H1 (cell line): ENCODE results near the gene C9orf40. TPM values are rescaled to one million over a fixed set of nuclear protein-coding genes. Genes with fewer than 3 reads are reported as not detected.

Source experiments
- CTCF ChIA-PET: fragments of 300-600 bp; sonication (Branson Sonifier 250); formaldehyde crosslinking; loops from one replicate; lab custom pipeline; 2021; ENCODE audit not compliant: partially characterized antibody; lab: Charles Lee
- POLR2A ChIA-PET: fragments of 300-600 bp; sonication (Branson Sonifier 250); formaldehyde crosslinking; loops from one replicate; lab custom pipeline; 2021; ENCODE audit warnings: inconsistent platforms; ENCODE audit not compliant: partially characterized antibody; lab: Charles Lee
- DNase-seq, 2 experiments: peaks; one replicate each; pipeline versions ENCODE4 v3.0.0 to v3.0.0-alpha.2; 2010 to 2022; ENCODE audit warnings: low spot score in 2 of 2, low read depth in 1 of 2, mixed read lengths in 1 of 2
- FAIRE-seq: peaks from 2 replicates; lab custom pipeline; 2011; peaks lifted over from hg19 to GRCh38; lab: Jason Lieb, UNC
- H2AFZ ChIP-seq: 2 replicates; pipeline ENCODE4 v1.8.1; 2012; ENCODE audit warnings: low read length, inconsistent platforms
- H2AK5ac ChIP-seq: 2 replicates; pipeline ENCODE4 v1.6.1; 2013; ENCODE audit warnings: low read depth, low read length
- H2BK120ac ChIP-seq: replicated peaks from 2 replicates; pipeline ENCODE3; 2013; ENCODE audit warnings: low read depth, low read length, inconsistent platforms
- H2BK12ac ChIP-seq: 2 replicates; pipeline ENCODE4 v1.6.1; 2013; ENCODE audit warnings: low read depth, low read length
- H2BK15ac ChIP-seq: 2 replicates; pipeline ENCODE4 v1.6.1; 2013; ENCODE audit warnings: low read length
- H2BK20ac ChIP-seq: 2 replicates; pipeline ENCODE4 v1.6.1; 2013; ENCODE audit warnings: low read length
- H2BK5ac ChIP-seq: 2 replicates; pipeline ENCODE4 v1.6.1; 2013; ENCODE audit warnings: low read depth, low read length
- H3K14ac ChIP-seq: 2 replicates; pipeline ENCODE4 v1.6.1; 2013; ENCODE audit warnings: inconsistent platforms; ENCODE audit not compliant: insufficient read length
- H3K18ac ChIP-seq: 2 replicates; pipeline ENCODE4 v1.6.1; 2013; ENCODE audit warnings: low read length; ENCODE audit errors: extremely low read depth
- H3K23ac ChIP-seq: 2 replicates; pipeline ENCODE4 v1.6.1; 2013; ENCODE audit warnings: inconsistent platforms; ENCODE audit not compliant: insufficient read length
- H3K23me2 ChIP-seq: 2 replicates; pipeline ENCODE4 v1.6.1; 2013; ENCODE audit warnings: low read depth, low read length
- H3K27ac ChIP-seq: 2 replicates; pipeline ENCODE4 v1.6.1; 2011; ENCODE audit warnings: low read depth, low read length, inconsistent platforms
- H3K27me3 ChIP-seq, 4 experiments: replicated peaks in 1 of 4; 1 replicate in 1 of 4; 2 replicates in 3 of 4; pipeline versions ENCODE4 v1.6.1 to v1.8.1; 2011 to 2013; ENCODE audit warnings: low read length in 3 of 4, mild to moderate bottlenecking in 3 of 4, inconsistent platforms in 2 of 4, mixed read lengths in 2 of 4, moderate library complexity in 1 of 4; ENCODE audit not compliant: control insufficient read depth in 3 of 4, insufficient read depth in 3 of 4; ENCODE audit errors: extremely low read depth in 1 of 4
- H3K36me3 ChIP-seq, 4 experiments: 2 replicates each; pipeline versions ENCODE4 v1.6.1 to v1.8.1; 2011 to 2013; ENCODE audit warnings: mild to moderate bottlenecking in 4 of 4, low read length in 3 of 4, moderate library complexity in 2 of 4, control low read depth in 1 of 4, inconsistent platforms in 1 of 4; ENCODE audit not compliant: insufficient read depth in 4 of 4, control insufficient read depth in 2 of 4
- H3K4ac ChIP-seq: replicated peaks from 2 replicates; pipeline ENCODE3; 2013; ENCODE audit warnings: low read length, low read depth, mixed read lengths, inconsistent platforms; ENCODE audit not compliant: insufficient read length
- H3K4me1 ChIP-seq, 4 experiments: replicated peaks in 1 of 4; 1 replicate in 1 of 4; 2 replicates in 3 of 4; pipeline versions ENCODE4 v1.6.1 to v1.8.1; 2011 to 2013; ENCODE audit warnings: low read length in 3 of 4, inconsistent platforms in 2 of 4, mixed read lengths in 1 of 4; ENCODE audit not compliant: insufficient read depth in 4 of 4, control insufficient read depth in 3 of 4
- H3K4me2 ChIP-seq, 2 experiments: 2 replicates each; pipeline versions ENCODE4 v1.6.1 to v1.8.1; 2011 to 2013; ENCODE audit warnings: low read depth in 2 of 2, low read length in 2 of 2, control low read depth in 1 of 2, inconsistent platforms in 1 of 2, mild to moderate bottlenecking in 1 of 2; ENCODE audit not compliant: insufficient read depth in 1 of 2
- H3K4me3 ChIP-seq, 4 experiments: fragments of 200-600, 300-600 bp in 1 of 4; sonication (generic), shearing (Covaris generic), sonication (Bioruptor Twin) in 1 of 4; 2 replicates each; pipeline versions ENCODE4 v1.5.1 to v1.8.1; 2011 to 2016; ENCODE audit warnings: low read length in 4 of 4, low read depth in 3 of 4, control low read depth in 2 of 4, inconsistent platforms in 2 of 4, mild to moderate bottlenecking in 2 of 4, mixed read lengths in 1 of 4, moderate library complexity in 1 of 4; ENCODE audit not compliant: insufficient read depth in 2 of 4; ENCODE audit errors: extremely low read depth in 1 of 4
- H3K56ac ChIP-seq: replicated peaks from 2 replicates; pipeline ENCODE3; 2013; ENCODE audit warnings: low read depth, mild to moderate bottlenecking, mixed read lengths, low read length, inconsistent platforms; ENCODE audit not compliant: insufficient read length
- H3K79me1 ChIP-seq: 2 replicates; pipeline ENCODE4 v1.6.1; 2013; ENCODE audit warnings: low read depth, low read length, control low read depth
- H3K79me2 ChIP-seq, 2 experiments: 2 replicates each; pipeline versions ENCODE4 v1.6.1 to v1.8.1; 2012 to 2013; ENCODE audit warnings: low read length in 2 of 2, mild to moderate bottlenecking in 2 of 2, inconsistent platforms in 1 of 2; ENCODE audit not compliant: insufficient read depth in 2 of 2, control insufficient read depth in 1 of 2
- H3K9ac ChIP-seq, 4 experiments: replicated peaks in 1 of 4; 1 replicate in 1 of 4; 2 replicates in 3 of 4; pipeline versions ENCODE4 v1.6.1 to v1.8.1; 2011 to 2013; ENCODE audit warnings: low read depth in 3 of 4, low read length in 3 of 4, control low read depth in 2 of 4, mild to moderate bottlenecking in 2 of 4, moderate library complexity in 2 of 4, inconsistent platforms in 1 of 4; ENCODE audit errors: extremely low read depth in 1 of 4
- H3K9me3 ChIP-seq, 2 experiments: 2 replicates each; pipeline versions ENCODE4 v1.6.1 to v1.8.1; 2012 to 2013; ENCODE audit warnings: mild to moderate bottlenecking in 2 of 2, moderate library complexity in 2 of 2, control low read depth in 1 of 2, inconsistent platforms in 1 of 2, low read depth in 1 of 2, low read length in 1 of 2, mixed read lengths in 1 of 2; ENCODE audit not compliant: insufficient read depth in 2 of 2
- H4K20me1 ChIP-seq, 2 experiments: replicated peaks in 1 of 2; 2 replicates each; pipeline versions ENCODE3 to v1.8.1; 2011 to 2013; ENCODE audit warnings: inconsistent platforms in 2 of 2, low read length in 2 of 2, mild to moderate bottlenecking in 1 of 2; ENCODE audit not compliant: insufficient read depth in 2 of 2, control insufficient read depth in 1 of 2
- H4K5ac ChIP-seq: 2 replicates; pipeline ENCODE4 v1.6.1; 2013; ENCODE audit warnings: low read length, low read depth, mixed read lengths, inconsistent platforms; ENCODE audit not compliant: insufficient read length
- H4K8ac ChIP-seq: 2 replicates; pipeline ENCODE4 v1.8.0; 2013; ENCODE audit warnings: mild to moderate bottlenecking, moderate library complexity, low read length, inconsistent platforms; ENCODE audit not compliant: insufficient read depth; ENCODE audit errors: extremely low read depth
- H4K91ac ChIP-seq: replicated peaks from 2 replicates; pipeline ENCODE3; 2013; ENCODE audit warnings: low read length, mixed read lengths, inconsistent platforms; ENCODE audit not compliant: insufficient read length
- EGR1 ChIP-seq: IDR thresholded peaks from 2 replicates; pipeline ENCODE4 v1.6.1; 2011; ENCODE audit warnings: low read depth, low read length, borderline replicate concordance
- EP300 ChIP-seq, 2 experiments: IDR thresholded peaks; 1 replicate in 1 of 2; 2 replicates in 1 of 2; pipeline ENCODE4 v1.6.1; 2011 to 2012; ENCODE audit warnings: low read depth in 2 of 2, low read length in 2 of 2, mild to moderate bottlenecking in 2 of 2, borderline replicate concordance in 1 of 2, inconsistent platforms in 1 of 2, moderate library complexity in 1 of 2
- KDM4A ChIP-seq: IDR thresholded peaks from one replicate; pipeline ENCODE4 v1.7.1; 2012; ENCODE audit warnings: low read depth, mild to moderate bottlenecking, moderate library complexity, low read length, inconsistent platforms; ENCODE audit not compliant: severe bottlenecking
- MAX ChIP-seq: IDR thresholded peaks from 2 replicates; pipeline ENCODE4 v1.6.1; 2012; ENCODE audit warnings: inconsistent platforms
- POLR2A ChIP-seq, 2 experiments: IDR thresholded peaks; 1 replicate in 1 of 2; 2 replicates in 1 of 2; pipeline ENCODE4 v1.6.1; 2011; ENCODE audit warnings: low read depth in 2 of 2, low read length in 2 of 2, mild to moderate bottlenecking in 2 of 2; ENCODE audit errors: control extremely low read depth in 1 of 2
- POU5F1 ChIP-seq: IDR thresholded peaks from 2 replicates; pipeline ENCODE4 v1.6.1; 2011; ENCODE audit warnings: low read depth, mild to moderate bottlenecking, low read length, moderate library complexity
- RAD21 ChIP-seq, 2 experiments: IDR thresholded peaks in 1 of 2; conservative IDR thresholded peaks in 1 of 2; 2 replicates each; pipeline ENCODE4 v1.6.1; 2011; ENCODE audit warnings: low read depth in 2 of 2, low read length in 2 of 2, improper control_type of control experiment in 1 of 2, inconsistent platforms in 1 of 2, mild to moderate bottlenecking in 1 of 2, moderate library complexity in 1 of 2
- RBBP5 ChIP-seq: IDR thresholded peaks from 2 replicates; pipeline ENCODE4 v1.7.1; 2012; ENCODE audit warnings: low read depth, mild to moderate bottlenecking, inconsistent platforms, low read length, moderate library complexity, borderline replicate concordance
- SRF ChIP-seq: IDR thresholded peaks from 2 replicates; pipeline ENCODE4 v1.6.1; 2011; ENCODE audit warnings: mild to moderate bottlenecking, low read depth, low read length, moderate library complexity
- YY1 ChIP-seq: IDR thresholded peaks from 2 replicates; pipeline ENCODE4 v1.6.1; 2011; ENCODE audit warnings: low read depth, mild to moderate bottlenecking, low read length
- WGBS, 2 experiments: shearing (Covaris generic) in 1 of 2; methylation state at CpG; one replicate each; pipeline versions ENCODE4 v1.1.6 to v1.1.7; 2013 to 2015; ENCODE audit warnings: low lambda C conversion rate in 2 of 2, mixed read lengths in 2 of 2, inconsistent platforms in 1 of 2, low coverage in 1 of 2, missing lambda C conversion rate in 1 of 2; ENCODE audit not compliant: insufficient replicate concordance in 2 of 2, insufficient coverage in 1 of 2, insufficient read length in 1 of 2; ENCODE audit errors: extremely low coverage in 1 of 2, missing lambda C conversion rate in 1 of 2; 5-methylcytosine and 5-hydroxymethylcytosine counted together
- polyA plus RNA-seq, 7 experiments: library from polyadenylated mRNA; depleted of rRNA in 3 of 7; stranded (reverse) in 5 of 7; unstranded in 2 of 7; fragments of >200 nt in 5 of 7; fragments of 200-250 nt in 2 of 7; gene quantifications; 1 replicate in 5 of 7; 2 replicates in 1 of 7; 4 replicates in 1 of 7; pipeline versions ENCODE4 v1.2.1 to v1.2.3, GENCODE V29; 2011 to 2013; ENCODE audit warnings: missing spikeins in 2 of 7, mixed read lengths in 2 of 7
- total RNA-seq: library from RNA; stranded (reverse); fragmentation: NEBNext Ultra II Directional; extraction: Animal tissue kit (Norgen Biotek cat#: 25700); gene quantifications from 2 replicates; pipeline ENCODE4 v1.2.1, GENCODE V29; 2021

C9orf40 gene
- total and polyA plus RNA-seq, 2 of the 8 experiments (the other 6 are each of a cell fraction or from before 2014, with no cell fraction given) = 3.6 to 11.2 TPM

DNA sequence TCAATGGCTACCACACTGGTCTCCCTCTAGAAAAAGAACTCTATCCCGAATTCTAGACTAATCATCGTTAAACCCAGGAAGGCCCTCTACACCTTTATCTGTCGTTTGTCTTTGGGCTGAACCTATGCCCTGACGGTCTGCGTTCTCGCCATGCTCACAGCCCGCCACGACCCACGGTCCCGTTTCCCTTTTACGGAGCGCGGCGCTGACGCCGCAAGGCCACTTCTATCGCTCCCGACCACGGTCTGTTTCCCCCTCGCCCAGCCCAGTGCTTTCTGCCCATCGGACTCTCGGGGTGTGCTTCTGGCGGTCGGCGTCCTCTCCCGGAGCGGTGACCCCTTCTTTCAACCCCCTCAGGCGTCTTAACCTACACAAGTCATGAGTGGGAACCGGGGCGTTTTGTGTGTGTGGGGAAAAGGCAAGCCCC, 974 bp downstream of the C9orf40 start:
- TF ChIP-seq POLR2A (IDR thresholded peaks at IDR 0.05; ENCODE audit: control extremely low read depth in 1 of 2, low read depth in 2 of 2, low read length in 2 of 2) = no peak
- TF ChIP-seq YY1 = peak; percentile 21; the same call in 1 of the 2 replicates
- TF ChIP-seq RBBP5 = 0 out of 2 replicates have a peak, but pooled peaks have one; percentile 35
- TF ChIP-seq RAD21 (IDR thresholded peaks at IDR 0.05 in 1 of 2, conservative IDR thresholded peaks at IDR 0.05 in 1 of 2; ENCODE audit: low read depth in 2 of 2, low read length in 2 of 2) = no peak
- no peak for TF ChIP-seq POU5F1
- peak; percentile 17; the same call in 1 of the 2 replicates for TF ChIP-seq MAX
- peak; percentile 25 for TF ChIP-seq KDM4A
- no peak for TF ChIP-seq EGR1
- no peak for TF ChIP-seq SRF
- TF ChIP-seq EP300 (IDR thresholded peaks at IDR 0.05; ENCODE audit: borderline replicate concordance in 1 of 2, low read depth in 2 of 2, low read length in 2 of 2) = no peak
- H3K4ac ChIP-seq = no peak overlapping the region
- H3K4me1 ChIP-seq = peaks cover 0 to 5% (median 2%) of the 10 kb centered on the region in 4 experiments; a peak in 3 of 7 replicates
- H2BK120ac ChIP-seq = no peak overlapping the region
- peak overlapping the region; percentile 0 to 67 (median 56); a peak in 6 of 7 replicates for H3K9ac ChIP-seq
- H2BK15ac ChIP-seq = no peak overlapping the region
- H3K4me2 ChIP-seq = peak overlapping the region; percentile 78 to 83
- no peaks in the 10 kb centered on the region for H3K27me3 ChIP-seq
- H3K14ac ChIP-seq = no peak overlapping the region
- no peaks in the 10 kb centered on the region for H4K20me1 ChIP-seq
- H3K79me1 ChIP-seq = no peaks in the 10 kb centered on the region
- no peak overlapping the region for H2BK20ac ChIP-seq
- peak overlapping the region; percentile 50 to 80 (median 71) for H3K4me3 ChIP-seq
- H4K91ac ChIP-seq = peak overlapping the region; percentile 37
- no peak overlapping the region for H4K8ac ChIP-seq
- no peaks in the 10 kb centered on the region for H3K9me3 ChIP-seq
- FAIRE-seq (no peak), DNase-seq (peak in 1 of 2 experiments; percentile 68)
- H3K23me2 ChIP-seq = peaks cover 8% of the 10 kb centered on the region; the same call in 1 of the 2 replicates
- peak overlapping the region; percentile 55 for H2AFZ ChIP-seq
- peak overlapping the region; percentile 89 for H3K18ac ChIP-seq
- peak overlapping the region; percentile 84; the same call in 1 of the 2 replicates for H2BK5ac ChIP-seq
- ChIA-PET CTCF (interaction anchor here (0.9 to 8.6 kb wide), 18 partner anchors 9 to 303 kb away, joined by 3 to 123 read pairs (median 4); partner anchors contain the start of gene CARNMT1), POLR2A (interaction anchor here (0.6 to 2.0 kb wide), 6 partner anchors 25 to 1364 kb away, joined by 3 to 9 read pairs (median 5); partner anchors contain the start of genes NMRK1, OSTF1 and TRPM6)
- H3K36me3 ChIP-seq = no peaks in the 10 kb centered on the region; a peak in 1 of 8 replicates
- H3K79me2 ChIP-seq = no peaks in the 10 kb centered on the region
- H2AK5ac ChIP-seq = no peak overlapping the region
- 0% methylated on average over 25 of the region's 30 CpGs; no CpG with 5 or more reads in 1 of the 2 experiments for WGBS, 2 experiments
- no peak overlapping the region for H3K56ac ChIP-seq
- H3K27ac ChIP-seq = 0 out of 2 replicates have a peak overlapping the region, but pooled peaks have one; percentile 37
- no peak overlapping the region for H2BK12ac ChIP-seq
- no peak overlapping the region for H3K23ac ChIP-seq
- peak overlapping the region; percentile 4 for H4K5ac ChIP-seq
